ENCODE measurements around the gene UBL7. TPM values are rescaled to one million over a fixed set of nuclear protein-coding genes. Genes with fewer than 3 reads are reported as not detected.
A peak's percentile ranks its signal among the peaks of the same experiment; 100 is the strongest.

Gene UBL7
- total RNA-seq, 6 experiments from 2014 or later: 50.9 to 68.0 (median 60.1) TPM

GRCh38 chr15:74429781-74430400, 31.1 kb downstream of the UBL7 start:
- Mint-ChIP-seq H3K27ac (peak overlapping the region; percentile 87), H3K9me3 (no peaks in the 10 kb centered on the region), H3K4me1 (ENCODE audit: low read depth) (peaks cover 82% of the 10 kb centered on the region), H3K36me3 (ENCODE audit: low read depth) (peaks cover 29% of the 10 kb centered on the region), H3K4me3 (peak overlapping the region; percentile 96), H3K27me3 (ENCODE audit: insufficient read depth) (peaks cover 2% of the 10 kb centered on the region; the same call in 1 of the 2 replicates)
- no peak for TF ChIP-seq CTCF (IDR thresholded peaks at IDR 0.05)
- DNase-seq: no peak

GRCh38 chr15:74428970-74429780, 31.8 kb downstream of the UBL7 start:
- peak overlapping the region; percentile 87 for H3K27ac Mint-ChIP-seq
- peak overlapping the region; percentile 96 for H3K4me3 Mint-ChIP-seq
- no peaks in the 10 kb centered on the region for H3K9me3 Mint-ChIP-seq
- H3K4me1 Mint-ChIP-seq (ENCODE audit: low read depth): peaks cover 82% of the 10 kb centered on the region
- H3K36me3 Mint-ChIP-seq (ENCODE audit: low read depth): peaks cover 31% of the 10 kb centered on the region
- no peak for TF ChIP-seq CTCF (IDR thresholded peaks at IDR 0.05)
- peaks cover 2% of the 10 kb centered on the region; the same call in 1 of the 2 replicates for H3K27me3 Mint-ChIP-seq (ENCODE audit: insufficient read depth)
- no peak for DNase-seq

GRCh38 chr15:74428442-74428787, 32.5 kb downstream of the UBL7 start:
- peak overlapping the region; percentile 87 for H3K27ac Mint-ChIP-seq
- H3K4me1 Mint-ChIP-seq (ENCODE audit: low read depth): peaks cover 87% of the 10 kb centered on the region
- no peaks in the 10 kb centered on the region for H3K9me3 Mint-ChIP-seq

GRCh38 chr15:74427607-74428441, 33.1 kb downstream of the UBL7 start:
- H3K27ac Mint-ChIP-seq: peak overlapping the region; percentile 87
- peaks cover 2% of the 10 kb centered on the region; the same call in 1 of the 2 replicates for H3K27me3 Mint-ChIP-seq (ENCODE audit: insufficient read depth)
- H3K4me3 Mint-ChIP-seq: no peak overlapping the region
- no peak for TF ChIP-seq CTCF (IDR thresholded peaks at IDR 0.05)
- DNase-seq: no peak
- H3K36me3 Mint-ChIP-seq (ENCODE audit: low read depth): peaks cover 31% of the 10 kb centered on the region
- H3K4me1 Mint-ChIP-seq (ENCODE audit: low read depth): peaks cover 93% of the 10 kb centered on the region
- no peaks in the 10 kb centered on the region for H3K9me3 Mint-ChIP-seq

More at GRCh38 chr15:74428442-74428787, 32.5 kb downstream of the UBL7 start:
- Mint-ChIP-seq H3K27me3 (ENCODE audit: insufficient read depth) (peaks cover 2% of the 10 kb centered on the region; the same call in 1 of the 2 replicates), H3K36me3 (ENCODE audit: low read depth) (peaks cover 31% of the 10 kb centered on the region), H3K4me3 (peak overlapping the region; percentile 42; the same call in 1 of the 2 replicates)
- no peak for DNase-seq
- TF ChIP-seq CTCF (IDR thresholded peaks at IDR 0.05): no peak
